Immature natural killer cell (primary cell): Measurements from ENCODE around the gene FANCC. TPM values are rescaled to one million over a fixed set of nuclear protein-coding genes. Genes with fewer than 3 reads are reported as not detected.

Experiments used
- DNase-seq, 3 donors: peaks; one replicate each; pipeline ENCODE4 v3.0.0; 2022; ENCODE audit warnings: mixed read lengths in 1 of 3
- H3K27ac Mint-ChIP-seq, 6 donors: one replicate each; pipeline ENCODE4 v1.8.0; 2020; ENCODE audit warnings: mixed read lengths in 6 of 6, mild to moderate bottlenecking in 5 of 6, inconsistent platforms in 4 of 6, moderate library complexity in 3 of 6
- H3K27me3 Mint-ChIP-seq, 3 donors: one replicate each; pipeline ENCODE4 v1.8.0; 2020 to 2021; ENCODE audit warnings: low read depth in 3 of 3, mild to moderate bottlenecking in 3 of 3, mixed read lengths in 3 of 3, moderate library complexity in 3 of 3, inconsistent platforms in 1 of 3
- H3K36me3 Mint-ChIP-seq, 3 donors: one replicate each; pipeline ENCODE4 v1.8.0; 2020; ENCODE audit warnings: mixed read lengths in 3 of 3, inconsistent platforms in 2 of 3, mild to moderate bottlenecking in 2 of 3
- H3K4me1 Mint-ChIP-seq, 2 donors: one replicate each; pipeline ENCODE4 v1.8.0; 2020; ENCODE audit warnings: inconsistent platforms in 2 of 2, mild to moderate bottlenecking in 2 of 2, mixed read lengths in 2 of 2, moderate library complexity in 1 of 2
- H3K4me3 Mint-ChIP-seq, 5 donors: one replicate each; pipeline ENCODE4 v1.8.0; 2020; ENCODE audit warnings: mild to moderate bottlenecking in 5 of 5, mixed read lengths in 5 of 5, inconsistent platforms in 3 of 5, moderate library complexity in 3 of 5
- H3K9me3 Mint-ChIP-seq, 6 donors: one replicate each; pipeline ENCODE4 v1.8.0; 2020; ENCODE audit warnings: mild to moderate bottlenecking in 6 of 6, mixed read lengths in 6 of 6, inconsistent platforms in 4 of 6, moderate library complexity in 3 of 6
- polyA plus RNA-seq, 3 donors: library from polyadenylated mRNA; unstranded; fragments of 300-500 nt; fragmentation: Illumina TruSeq; gene quantifications; one replicate each; pipeline ENCODE4 v1.2.3, GENCODE V29; 2021

Gene FANCC
- polyA plus RNA-seq, 3 donors from 2014 or later, result 2.4 to 3.4 (median 3.3) TPM

- no peak for DNase-seq
- no peak overlapping the region for H3K4me3 Mint-ChIP-seq
- peaks cover 0 to 4% (median 2%) of the 10 kb centered on the region in 3 donors for H3K27me3 Mint-ChIP-seq
- no peak overlapping the region for H3K27ac Mint-ChIP-seq
- H3K36me3 Mint-ChIP-seq, result peaks cover 0 to 9% (median 0%) of the 10 kb centered on the region in 3 donors
- H3K4me1 Mint-ChIP-seq, result peaks cover 4 to 6% of the 10 kb centered on the region in 2 donors
- H3K9me3 Mint-ChIP-seq, result no peaks in the 10 kb centered on the region
These were observed 260.4 kb downstream of the FANCC start for GRCh38 chr9:95057101-95057500.

GRCh38 chr9:95055851-95056551 lies 261.5 kb downstream of the FANCC start:
- Mint-ChIP-seq H3K27ac (no peak overlapping the region), H3K4me1 (no peaks in the 10 kb centered on the region), H3K27me3 (peaks cover 0 to 4% (median 2%) of the 10 kb centered on the region in 3 donors), H3K9me3 (no peaks in the 10 kb centered on the region), H3K4me3 (no peak overlapping the region), H3K36me3 (peaks cover 0 to 5% (median 0%) of the 10 kb centered on the region in 3 donors)
- no peak for DNase-seq

- peaks cover 0 to 3% (median 0%) of the 10 kb centered on the region in 3 donors for H3K36me3 Mint-ChIP-seq
- H3K4me3 Mint-ChIP-seq, result no peak overlapping the region
- DNase-seq, result no peak
- peaks cover 0 to 5% (median 2%) of the 10 kb centered on the region in 3 donors for H3K27me3 Mint-ChIP-seq
- H3K9me3 Mint-ChIP-seq, result no peaks in the 10 kb centered on the region
- no peak overlapping the region for H3K27ac Mint-ChIP-seq
- H3K4me1 Mint-ChIP-seq, result no peaks in the 10 kb centered on the region
These were observed 262.1 kb downstream of the FANCC start for GRCh38 chr9:95055334-95055850.

GRCh38 chr9:95053611-95054570 lies 263.6 kb downstream of the FANCC start:
- no peak overlapping the region for H3K4me3 Mint-ChIP-seq
- H3K36me3 Mint-ChIP-seq, result peaks cover 0 to 3% (median 0%) of the 10 kb centered on the region in 3 donors
- no peak for DNase-seq
- no peaks in the 10 kb centered on the region for H3K9me3 Mint-ChIP-seq
- peaks cover 4 to 5% of the 10 kb centered on the region in 2 donors for H3K4me1 Mint-ChIP-seq
- peaks cover 2 to 10% (median 6%) of the 10 kb centered on the region in 3 donors for H3K27me3 Mint-ChIP-seq
- H3K27ac Mint-ChIP-seq, result no peak overlapping the region

DNA sequence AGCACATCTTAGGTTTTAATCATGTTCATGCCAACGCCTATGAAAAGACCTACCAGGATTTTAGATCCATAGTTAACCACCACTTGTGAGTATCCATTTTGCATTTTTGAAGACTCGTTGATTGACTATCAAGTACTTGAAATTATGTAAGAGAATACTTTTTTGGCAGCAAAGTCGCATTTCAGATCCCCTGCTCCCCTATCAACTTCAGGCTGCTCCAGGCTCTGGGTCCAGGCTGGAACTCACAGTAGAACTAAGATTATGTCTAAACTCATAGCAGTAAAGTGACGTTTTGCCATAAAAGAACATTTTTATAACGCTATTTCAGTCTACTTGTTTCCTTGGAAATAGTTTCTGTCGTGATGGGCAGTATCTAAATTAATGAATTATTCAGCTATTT lies 267.7 kb downstream of the FANCC start:
- Mint-ChIP-seq H3K27ac (no peak overlapping the region), H3K9me3 (no peaks in the 10 kb centered on the region), H3K27me3 (peaks cover 0 to 10% (median 4%) of the 10 kb centered on the region in 3 donors), H3K4me1 (peaks cover 12 to 22% of the 10 kb centered on the region in 2 donors), H3K4me3 (peak overlapping the region in 2 of 5 donors; percentile 12 to 27), H3K36me3 (peaks cover 0 to 2% (median under 1%) of the 10 kb centered on the region in 3 donors)
- DNase-seq, result no peak

Other genes with a start within 250 kb of the FANCC start
- 10 to 100 TPM in 2 of 3 donors, 1 to 10 TPM in 1; 3.7 to 30.6 (median 16.1) TPM for gene PTCH1, start 199.3 kb upstream of the FANCC start, polyA plus RNA-seq